HT-29 (cell line): Measurements from ENCODE around the gene GPR35. TPM values are rescaled to one million over a fixed set of nuclear protein-coding genes. Genes with fewer than 3 reads are reported as not detected.

Experiments used
- DNase-seq: peaks from one replicate; pipeline ENCODE4 v3.0.0-alpha.2; 2015; ENCODE audit warnings: low spot score
- total RNA-seq: library from RNA; depleted of rRNA; stranded (reverse); fragments of >200 nt; shearing (Covaris generic); gene quantifications from 2 replicates; pipeline ENCODE4 v1.2.3, GENCODE V29; 2014

Gene GPR35
- total RNA-seq, 1 experiment from 2014 or later = 180 TPM

DNA sequence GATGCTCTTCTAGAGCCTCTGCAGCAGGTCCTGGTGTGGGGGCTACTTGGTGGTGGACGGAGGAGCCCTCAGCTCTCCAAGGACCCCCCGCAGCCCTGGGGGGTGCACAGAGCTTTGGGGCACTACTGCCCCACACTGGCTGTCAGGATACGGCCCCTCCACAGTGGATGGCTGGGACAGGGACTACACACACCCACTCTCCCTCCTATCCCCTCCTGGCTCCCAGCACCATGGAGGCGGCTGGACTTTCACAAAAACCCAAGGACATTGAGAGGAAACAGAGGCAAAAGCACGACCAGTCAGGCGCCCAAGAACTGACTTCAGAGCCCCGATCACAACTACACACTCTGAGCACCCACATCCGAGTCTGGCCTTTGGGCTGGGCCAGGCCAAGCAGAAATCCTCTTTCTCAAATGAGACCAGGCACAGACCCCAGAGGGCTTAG, 12.6 kb downstream of the GPR35 start:
- no peak for DNase-seq

DNA sequence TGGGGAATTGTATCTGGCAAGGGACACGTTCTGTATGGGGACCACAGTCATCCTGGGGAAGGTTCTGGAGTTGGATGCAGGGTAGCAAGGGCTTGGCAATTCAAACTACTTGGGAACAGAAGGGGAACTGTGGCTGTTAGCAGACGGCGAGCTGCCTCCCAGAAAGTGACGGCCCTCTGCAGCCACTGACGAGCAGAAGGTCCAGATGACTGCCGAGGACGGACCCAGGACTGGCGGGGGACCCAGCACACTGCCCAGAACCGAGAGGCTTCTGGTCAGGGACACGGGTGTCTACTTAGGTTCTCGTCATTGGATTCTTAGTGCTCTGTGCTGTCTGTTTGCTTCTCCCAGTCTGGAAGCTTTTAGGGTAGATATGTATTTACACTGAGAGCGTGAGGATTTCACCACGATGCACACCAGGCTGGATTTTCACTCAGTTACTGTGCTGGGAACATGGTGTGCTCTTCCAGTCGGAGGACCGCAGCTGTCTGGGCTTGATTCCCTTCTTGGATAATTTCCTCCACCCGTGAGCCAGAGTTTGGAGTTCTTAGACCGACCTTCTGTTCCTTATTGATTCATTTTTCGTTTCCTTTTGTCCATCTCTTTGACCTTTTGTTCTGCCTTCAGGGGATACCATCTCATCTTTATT, 13.4 kb downstream of the GPR35 start:
- DNase-seq = no peak

DNA sequence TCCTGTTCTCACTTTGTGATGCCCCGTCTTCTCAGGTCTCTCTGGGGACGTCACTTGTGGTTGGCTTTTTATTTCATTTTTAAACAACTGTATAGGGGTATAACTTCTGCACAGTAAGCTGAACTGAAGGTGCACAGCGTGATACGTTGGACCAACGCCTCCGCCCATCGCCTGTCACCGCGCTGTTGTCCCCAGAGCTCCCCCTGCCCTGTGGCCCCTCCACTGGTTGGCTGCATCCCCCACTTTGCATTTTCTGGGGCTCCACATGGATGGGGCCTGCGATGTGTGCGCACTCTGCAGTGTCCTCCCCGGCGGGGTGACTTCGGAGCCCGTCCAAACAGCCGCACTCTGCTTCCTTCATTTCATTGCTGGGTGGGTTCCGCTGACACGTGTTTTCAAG, 14.3 kb downstream of the GPR35 start:
- no peak for DNase-seq

DNA sequence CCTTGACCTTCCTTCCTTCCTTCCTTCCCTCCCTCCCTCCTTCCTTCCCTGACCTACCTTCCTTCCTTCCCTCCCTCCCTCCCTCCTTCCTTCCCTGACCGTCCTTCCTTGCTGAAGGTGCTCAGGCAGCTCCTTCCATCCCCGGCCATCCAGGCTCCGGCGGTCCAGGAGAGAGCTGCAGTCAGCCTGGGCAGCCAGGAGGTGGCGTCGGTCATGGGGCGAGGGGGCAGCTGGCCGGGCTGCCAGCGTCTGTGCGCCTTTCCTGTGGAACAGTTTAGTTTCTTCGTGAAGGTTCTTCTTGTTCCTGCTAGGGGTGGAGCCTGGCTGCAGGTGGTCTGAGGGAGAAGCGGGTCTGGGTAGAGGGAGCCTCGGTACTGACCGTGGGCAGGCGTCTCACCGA, 15.7 kb downstream of the GPR35 start:
- DNase-seq = peak; percentile 63

DNA sequence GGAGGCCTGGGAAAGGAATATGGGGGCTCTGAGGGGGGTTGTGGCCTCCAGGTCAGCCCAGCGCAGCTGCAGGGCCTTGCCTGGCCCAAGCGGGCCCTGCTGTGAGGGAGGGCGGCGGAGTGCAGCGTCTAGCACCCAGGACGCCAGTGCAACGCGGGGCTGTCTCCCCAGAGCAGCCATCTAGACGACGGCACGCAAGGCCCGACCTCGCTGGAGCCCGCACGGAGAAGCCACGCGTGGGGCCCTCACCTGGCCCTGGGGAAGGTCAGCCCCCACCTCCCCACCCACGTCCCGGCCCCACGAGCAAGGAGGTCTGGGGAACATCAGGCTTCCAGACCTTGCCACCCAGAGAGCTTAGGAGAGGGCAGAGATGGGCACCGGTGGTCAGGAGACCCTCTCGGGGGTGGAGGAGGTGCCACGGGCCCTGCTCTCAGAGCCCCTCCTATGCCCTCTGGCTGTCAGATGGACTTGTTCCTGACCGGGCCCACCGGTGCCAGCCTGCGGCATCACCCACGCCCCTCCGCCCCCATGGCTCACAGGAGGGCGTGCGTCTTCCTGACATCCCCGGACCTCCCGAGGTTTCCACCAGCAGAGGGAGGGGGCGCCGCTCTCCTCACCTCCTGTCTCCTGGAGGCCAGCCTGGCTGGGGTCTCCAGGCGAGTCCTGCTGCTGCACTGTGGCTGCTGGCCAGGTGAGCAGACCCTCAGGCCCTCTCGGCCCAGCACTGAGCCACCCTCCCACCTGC, 17.0 kb downstream of the GPR35 start:
- DNase-seq = no peak

DNA sequence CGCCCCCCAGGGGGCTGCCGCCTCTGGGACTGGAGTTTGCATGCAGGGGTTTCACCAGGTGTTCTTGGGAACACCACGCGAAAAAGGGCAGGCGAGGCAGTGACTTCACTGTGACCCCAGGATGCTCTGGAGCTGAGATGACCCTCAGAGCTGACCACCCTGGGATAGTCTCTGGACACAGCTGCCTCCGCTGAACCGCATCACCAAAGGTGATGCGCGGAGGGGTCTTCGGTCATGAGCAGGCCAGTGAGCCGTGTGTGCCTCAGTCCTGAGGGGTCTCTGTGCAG, 17.5 kb downstream of the GPR35 start:
- DNase-seq = no peak

DNA sequence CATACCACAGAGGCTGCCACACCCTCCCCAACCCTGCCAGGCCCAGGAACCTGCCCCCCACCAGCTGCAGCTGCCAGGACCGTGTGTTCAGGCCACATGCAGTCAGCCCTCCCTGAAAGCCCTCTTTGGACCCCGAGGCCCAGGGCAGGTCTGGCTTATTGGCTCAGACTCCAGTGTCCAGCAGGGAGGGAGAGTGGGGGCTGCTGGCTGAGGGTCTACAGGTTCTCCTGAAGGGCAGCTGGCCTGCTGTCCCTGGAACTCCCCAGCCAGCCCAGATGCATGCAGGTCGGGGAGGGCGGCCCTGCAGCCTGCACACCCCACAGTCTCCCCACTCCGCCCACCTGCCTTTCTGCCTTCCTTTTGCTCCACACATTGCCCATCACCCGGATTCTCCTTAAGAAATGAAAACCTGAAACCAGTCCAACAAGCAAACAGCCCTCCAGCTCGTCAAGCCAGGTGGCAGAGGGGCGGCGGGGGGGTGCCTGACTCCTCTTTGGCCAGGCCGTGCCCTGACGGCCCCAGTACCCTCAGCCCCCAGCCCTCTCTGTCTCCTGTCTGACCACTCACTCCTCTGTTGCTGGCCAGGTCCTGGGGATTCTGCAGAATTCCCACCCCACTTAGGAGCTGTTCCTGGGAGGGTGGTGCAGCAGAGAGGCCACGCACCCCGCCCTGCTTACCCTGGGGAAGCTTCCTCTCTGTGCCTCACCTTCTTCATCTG, 18.0 kb downstream of the GPR35 start:
- no peak for DNase-seq

DNA sequence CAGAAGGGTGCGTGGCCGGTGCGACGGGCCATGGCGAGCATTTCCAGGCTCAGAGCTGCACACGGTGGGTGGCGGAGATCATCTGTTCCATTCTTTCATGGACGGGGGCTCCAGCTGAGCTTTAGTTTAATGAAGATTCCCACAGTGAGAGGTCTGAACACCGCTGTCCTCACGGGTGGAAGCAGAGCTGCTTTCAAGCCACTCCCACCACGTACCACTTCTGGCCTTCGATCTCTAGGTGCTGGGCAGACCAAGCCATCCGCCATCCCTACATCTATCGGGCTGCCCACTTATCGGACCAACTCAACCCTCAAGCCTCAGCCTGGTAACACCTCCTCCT, 18.5 kb downstream of the GPR35 start:
- no peak for DNase-seq

DNA sequence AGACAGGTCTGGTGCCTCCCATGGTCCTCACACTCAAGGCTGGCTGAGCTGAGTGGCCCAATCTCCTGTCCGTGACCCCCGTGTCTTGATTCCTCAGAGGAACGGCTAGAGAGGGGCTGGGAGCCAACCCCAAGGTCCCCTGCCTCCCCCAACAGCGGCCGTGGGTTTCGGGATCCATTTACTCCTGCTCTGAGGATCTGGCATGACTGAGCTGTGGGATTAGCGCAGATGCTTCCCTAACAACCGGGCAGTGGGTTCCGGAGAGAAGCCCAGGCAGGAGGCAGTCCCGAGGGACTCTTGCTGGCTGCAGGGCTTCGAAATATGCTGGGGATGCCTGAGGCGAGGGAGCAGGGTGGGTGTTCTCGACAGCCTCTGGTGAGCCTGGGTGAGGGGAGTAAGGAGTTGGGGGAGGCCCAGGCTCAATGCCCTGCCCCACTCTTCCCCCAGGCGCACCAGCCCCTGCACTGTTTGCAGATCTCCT, 18.9 kb downstream of the GPR35 start:
- DNase-seq = no peak

DNA sequence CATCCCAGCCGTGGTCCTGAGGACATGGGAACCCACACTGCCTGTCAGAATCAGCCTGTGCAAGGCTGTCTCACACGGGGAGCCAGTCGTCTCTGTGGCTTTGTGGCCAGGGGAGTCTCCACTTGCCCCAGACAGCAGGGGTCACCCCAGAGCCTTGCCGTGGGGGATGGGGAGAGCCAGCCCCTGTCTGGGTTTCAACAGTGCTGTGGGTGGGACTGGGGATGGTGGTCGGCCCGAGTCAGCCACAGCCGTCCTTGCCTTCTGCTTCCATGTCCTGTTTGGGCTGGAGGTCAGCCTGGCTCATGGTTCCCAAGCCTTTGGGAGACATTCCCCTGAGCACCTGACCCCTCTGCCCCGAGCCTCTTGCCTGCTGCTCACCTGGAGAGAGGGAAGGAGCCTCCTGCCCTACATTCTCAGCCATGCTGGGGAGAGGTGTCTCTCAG, 19.6 kb downstream of the GPR35 start:
- no peak for DNase-seq

DNA sequence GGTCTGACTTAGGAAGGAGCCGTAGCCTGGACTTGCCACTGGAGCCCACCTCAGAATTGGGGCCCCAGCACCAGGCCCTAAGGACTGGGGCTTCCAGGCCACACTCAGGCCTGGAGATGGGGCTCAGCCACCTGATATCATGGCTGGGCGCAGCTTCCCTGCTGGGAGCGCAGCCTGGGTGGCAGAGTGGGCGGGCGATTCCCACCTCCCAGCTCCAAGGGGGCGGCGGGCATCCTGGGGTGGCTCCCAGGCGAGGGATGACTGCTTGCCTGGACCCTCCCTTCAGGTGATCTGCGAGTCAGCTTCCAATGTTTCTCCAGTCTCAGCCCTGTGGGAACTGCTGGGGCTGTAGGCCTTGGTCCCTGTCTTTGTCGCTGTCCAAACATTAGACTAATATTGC, 20.1 kb downstream of the GPR35 start:
- no peak for DNase-seq

DNA sequence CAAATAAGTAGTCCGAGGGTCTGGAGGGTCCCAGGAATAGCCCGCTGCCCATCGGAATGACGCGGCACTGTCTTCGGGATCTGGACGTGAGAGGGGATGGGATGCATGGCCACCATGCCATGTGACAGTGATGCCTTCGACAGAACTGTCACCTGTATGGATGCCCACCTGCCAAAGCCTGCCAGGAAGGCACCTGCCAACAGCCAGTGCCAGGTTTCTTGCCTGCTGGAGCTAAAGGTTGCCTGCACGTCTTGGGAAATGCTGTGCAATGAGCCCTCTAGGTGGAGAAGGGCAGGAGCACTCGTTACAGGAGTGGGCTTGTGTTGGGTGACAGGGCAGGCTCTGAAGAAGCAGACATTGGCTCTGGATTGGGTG, 20.5 kb downstream of the GPR35 start:
- DNase-seq = no peak

DNA sequence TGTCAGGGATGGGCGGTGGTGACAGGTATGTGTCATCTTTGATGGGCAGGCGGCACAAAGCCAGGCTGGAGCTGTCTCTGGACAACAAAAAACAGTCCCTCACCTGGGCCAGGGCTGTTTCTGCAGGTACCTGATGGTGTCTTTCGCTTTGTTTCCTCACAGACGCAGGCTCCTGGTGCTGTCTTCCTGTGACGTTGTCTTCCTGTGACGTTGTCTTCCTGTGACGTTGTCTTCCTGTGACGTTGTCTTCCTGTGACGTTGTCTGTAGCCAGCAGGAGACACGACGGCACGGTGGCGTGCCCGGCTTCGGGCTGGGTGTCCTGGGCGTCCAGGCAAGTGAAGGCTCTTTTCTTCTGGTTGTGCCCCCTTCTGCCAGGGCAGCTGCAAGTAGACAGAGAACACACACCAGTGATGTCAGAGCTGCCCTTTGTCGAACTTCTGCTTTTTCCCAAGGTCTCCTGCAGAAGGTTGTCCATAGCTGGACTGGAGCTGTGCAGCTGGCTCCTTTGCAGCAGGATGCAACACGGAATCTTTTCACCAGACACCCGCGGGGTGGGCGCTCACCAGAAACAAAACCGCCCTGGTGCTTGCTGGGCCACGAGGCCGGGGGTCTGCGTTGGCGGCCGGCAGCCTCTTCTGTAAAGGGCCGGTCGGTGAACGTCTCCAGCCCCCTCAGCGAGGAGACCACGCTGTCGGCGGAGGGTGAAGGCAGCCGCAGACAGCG, 21.1 kb downstream of the GPR35 start:
- no peak for DNase-seq

DNA sequence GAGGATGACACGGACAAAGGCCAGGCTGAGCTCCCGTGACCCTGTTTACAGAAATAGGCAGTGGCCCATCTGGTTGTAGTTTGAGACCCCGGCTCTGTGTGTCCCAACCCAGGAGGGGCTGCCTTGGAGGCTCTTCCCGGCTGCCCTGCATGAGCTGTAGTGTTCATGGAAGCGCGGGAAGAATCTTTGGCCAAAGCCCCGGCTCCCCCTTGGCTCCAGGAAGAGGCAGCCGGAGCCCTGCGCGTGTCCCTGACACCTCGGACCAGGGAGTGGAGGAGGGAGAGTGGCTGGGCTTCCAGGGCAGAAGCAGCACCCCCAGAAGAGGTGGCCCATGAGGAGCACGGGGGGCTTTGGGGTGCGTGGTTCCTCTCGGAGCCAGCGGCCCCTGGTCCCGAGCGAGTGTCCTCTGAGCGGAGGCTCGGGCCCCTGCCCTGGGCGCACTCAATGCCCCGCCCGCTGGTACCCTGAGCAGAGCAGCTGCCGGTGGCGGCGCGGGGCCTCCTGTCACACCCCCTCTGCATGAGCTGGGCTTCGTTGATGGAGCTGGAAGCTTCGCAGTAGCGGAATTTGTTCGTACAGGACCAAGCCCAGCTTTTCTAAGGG, 21.7 kb downstream of the GPR35 start:
- DNase-seq = no peak

DNA sequence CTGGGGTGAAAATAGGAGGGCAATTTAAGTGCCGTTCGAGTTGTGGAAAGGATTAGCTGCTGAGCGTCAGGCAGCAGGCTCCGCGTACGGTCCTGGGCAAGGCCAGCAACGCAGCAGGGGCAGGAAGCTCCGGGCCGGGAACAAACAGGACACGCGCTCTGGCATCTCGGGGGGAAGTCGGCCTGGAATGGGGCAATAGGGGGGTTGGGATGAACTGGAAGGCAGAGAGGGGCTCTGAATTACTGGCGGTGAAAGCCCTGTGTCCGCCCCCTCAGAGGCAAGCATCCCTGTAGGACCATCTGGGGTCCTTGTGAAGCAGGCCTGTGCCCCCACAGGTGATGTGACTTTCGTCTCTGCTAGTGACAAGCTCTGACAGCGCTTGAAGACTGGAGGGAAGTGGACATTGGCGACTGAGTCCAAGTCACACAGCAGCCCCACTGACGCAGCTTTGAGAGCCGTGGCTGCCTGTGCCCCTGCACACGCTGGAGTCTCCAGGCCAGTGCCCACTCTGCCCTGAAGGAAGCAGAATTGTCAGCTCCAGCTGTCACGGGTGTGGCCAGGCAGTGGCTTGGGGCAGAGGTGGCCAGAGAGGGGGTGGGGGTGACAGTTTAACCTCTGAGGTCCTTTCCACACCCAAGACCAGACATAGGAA, 22.3 kb downstream of the GPR35 start:
- no peak for DNase-seq

DNA sequence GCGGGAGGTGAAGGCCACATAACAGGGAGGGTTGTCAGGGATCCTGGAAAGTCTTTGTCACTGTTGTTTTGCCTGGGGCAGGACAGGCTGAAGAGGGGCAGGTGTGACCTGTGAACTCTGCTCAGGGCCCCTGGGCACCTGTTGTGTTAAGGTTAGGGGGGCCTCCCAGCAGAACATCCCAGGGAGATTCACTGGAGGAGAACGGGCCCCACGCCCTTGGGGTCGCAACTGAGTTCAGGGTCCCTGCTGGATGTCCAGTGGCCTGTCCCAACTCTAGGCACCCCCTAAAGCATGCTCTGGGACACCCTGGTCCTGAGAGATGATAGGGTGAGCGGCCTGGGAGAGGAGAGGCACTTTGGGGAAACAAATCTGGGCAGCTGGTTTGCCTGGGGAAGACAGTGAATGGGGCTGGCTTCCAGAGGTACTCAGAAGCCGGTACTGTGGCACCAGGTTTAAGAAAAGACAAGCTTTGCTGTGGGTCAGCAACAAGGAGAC, 22.9 kb downstream of the GPR35 start:
- DNase-seq = no peak

DNA sequence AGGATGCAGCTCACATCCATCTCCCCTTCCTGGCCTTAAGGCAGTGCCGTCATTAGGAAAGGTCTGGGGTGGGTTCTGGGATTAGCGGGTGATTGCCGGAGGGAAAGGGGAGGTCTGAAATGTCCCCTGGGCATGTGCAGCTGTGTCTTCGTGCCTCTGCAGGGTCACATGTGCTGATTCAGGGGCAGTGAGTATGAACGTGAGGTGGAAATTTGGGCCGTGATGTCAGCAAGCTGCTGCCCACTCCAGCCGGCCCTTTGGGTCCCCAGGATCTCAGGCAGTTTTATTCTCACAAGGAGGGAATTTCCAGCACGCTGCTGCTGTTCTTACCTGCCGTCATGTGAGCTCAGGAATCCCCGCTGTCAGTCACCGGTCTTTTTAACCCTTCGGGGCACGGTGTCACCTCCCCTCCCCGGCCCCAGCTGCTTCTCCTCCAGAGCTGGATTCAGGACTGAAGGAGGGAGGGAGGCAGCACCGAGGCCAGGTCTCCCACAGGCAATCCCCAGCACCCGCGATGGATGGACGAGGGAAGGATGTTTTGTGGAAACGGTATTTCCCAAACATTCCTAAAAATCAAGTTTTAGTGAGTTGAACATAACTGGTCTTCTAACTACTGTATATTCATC, 23.5 kb downstream of the GPR35 start:
- DNase-seq = no peak

DNA sequence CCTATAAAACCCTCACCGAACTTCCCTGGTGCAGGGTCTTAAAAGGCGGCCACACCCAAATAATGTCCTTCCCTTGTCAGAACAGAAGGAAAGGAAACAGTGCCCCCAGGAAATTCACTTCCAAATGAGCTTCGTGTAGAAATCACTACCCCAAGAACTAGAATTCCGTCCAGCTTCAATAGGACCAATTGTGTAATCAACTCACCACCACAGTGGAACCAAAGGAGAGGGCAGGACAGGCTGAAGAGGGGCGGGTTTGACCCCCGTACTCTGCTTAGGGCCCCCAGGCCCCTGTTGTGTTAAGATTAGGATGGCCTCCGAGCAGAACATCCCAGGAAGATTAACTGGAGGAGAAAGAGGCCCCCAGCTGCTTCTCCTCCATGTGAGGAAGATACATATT, 24.1 kb downstream of the GPR35 start:
- no peak for DNase-seq

DNA sequence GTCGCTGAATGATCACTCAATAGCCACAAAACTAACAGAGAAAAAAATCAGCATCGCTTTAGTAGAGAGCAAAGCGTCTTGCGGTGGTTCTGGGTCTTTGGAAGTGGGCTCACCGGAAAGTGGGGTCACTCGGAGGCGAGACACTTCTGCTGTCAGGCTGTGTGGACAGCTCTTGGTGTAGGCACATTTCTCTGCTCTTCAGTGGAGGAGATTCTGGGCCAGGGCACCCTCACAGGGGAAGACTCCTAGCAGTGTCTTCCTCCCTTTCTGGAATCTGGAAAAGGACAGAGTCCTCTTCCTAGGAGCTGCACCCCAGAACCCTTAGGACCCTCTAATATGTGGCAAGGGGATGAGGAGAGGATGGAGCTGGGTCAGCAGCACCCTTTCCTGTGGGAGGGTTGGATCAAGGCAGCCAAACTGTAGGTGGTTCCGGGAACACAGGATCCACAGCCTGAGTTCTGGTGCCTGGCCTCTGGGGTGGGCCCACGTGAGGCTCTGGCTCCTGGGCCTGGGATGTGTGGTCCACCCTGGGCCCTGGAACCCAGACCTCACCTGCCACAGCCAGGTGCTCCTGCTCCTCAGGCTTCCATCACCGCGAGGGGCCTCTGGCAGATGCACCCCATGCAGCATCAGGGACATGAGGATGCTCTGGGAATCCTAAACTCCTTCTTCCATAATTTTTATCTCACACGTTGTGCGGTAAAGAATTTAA, 25.1 kb downstream of the GPR35 start:
- no peak for DNase-seq

DNA sequence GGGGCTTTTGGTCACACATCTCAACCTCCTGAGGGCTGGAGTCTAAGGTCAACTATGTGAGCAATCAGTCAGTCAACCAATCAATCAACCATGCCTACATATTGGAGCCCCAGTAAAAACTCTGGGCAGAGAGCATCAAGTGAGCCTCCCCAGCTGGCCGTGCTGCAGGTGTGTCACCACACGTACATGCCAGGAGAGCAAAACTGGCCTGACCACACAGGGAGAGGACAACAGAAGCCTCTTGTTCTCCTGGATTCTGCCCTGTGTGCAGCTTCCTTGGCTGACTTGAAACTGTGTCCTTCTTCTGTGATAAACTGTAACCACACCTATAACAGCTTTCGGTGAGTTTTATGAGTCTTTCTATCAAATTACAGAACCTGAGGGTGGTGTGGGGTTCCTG, 25.9 kb downstream of the GPR35 start:
- DNase-seq = no peak
